GM12878 (cell line): Measurements from ENCODE around the gene TRAF3IP1. TPM values are rescaled to one million over a fixed set of nuclear protein-coding genes. Genes with fewer than 3 reads are reported as not detected.

ENCODE experiments used
- ATAC-seq: fragments of 200-7000 bp; cut with Tn5 transposase; 3 replicates; pipeline ENCODE4 v1.9.1; 2020; ENCODE audit warnings: mild to moderate bottlenecking, moderate library complexity
- BruUV-seq: library from RNA; stranded (reverse); fragments of 400-500 nt; replicated peaks from 2 replicates; lab custom pipeline; 2021; lab: Mats Ljungman, UMichigan
- CTCF ChIA-PET: fragments of 300-600 bp; sonication (Branson Sonifier 250); formaldehyde crosslinking; extraction: SDS; loops from one replicate; lab custom pipeline; 2021; ENCODE audit warnings: inconsistent platforms; lab: Yijun Ruan, JAX
- POLR2A ChIA-PET: fragments of 350-600 bp; formaldehyde crosslinking; extraction: SDS; loops from one replicate; lab custom pipeline; 2021; ENCODE audit warnings: inconsistent platforms; lab: Charles Lee
- RAD21 ChIA-PET: fragments of 300-600 bp; sonication (Branson Sonifier 250); formaldehyde crosslinking; loops from one replicate; lab custom pipeline; 2023; ENCODE audit warnings: antibody characterized with exemption; ENCODE audit not compliant: unreplicated experiment; lab: Charles Lee
- SMC1A ChIA-PET: fragments of 300-600 bp; sonication (Branson Sonifier 250); formaldehyde crosslinking; loops from one replicate; lab custom pipeline; 2023; ENCODE audit not compliant: unreplicated experiment, uncharacterized antibody; lab: Charles Lee
- DNase-seq: peaks from one replicate; pipeline ENCODE4 v3.0.0-alpha.2; 2011; ENCODE audit warnings: low read depth, low spot score
- FAIRE-seq: peaks from 3 replicates; lab custom pipeline; 2011; peaks lifted over from hg19 to GRCh38; lab: Jason Lieb, UNC
- H2AFZ ChIP-seq: 2 replicates; pipeline ENCODE4 v1.6.0; 2011; ENCODE audit warnings: low read depth, low read length, control low read depth; ENCODE audit not compliant: control insufficient read depth
- H3K27ac ChIP-seq: 2 replicates; pipeline ENCODE4 v1.5.1; 2011; ENCODE audit warnings: control low read depth; ENCODE audit not compliant: control insufficient read depth, insufficient read depth
- H3K27me3 ChIP-seq, 2 experiments: replicated peaks in 1 of 2; 2 replicates each; pipeline versions ENCODE4 v1.6.0 to v1.6.1; 2011; ENCODE audit warnings: low read length in 1 of 2; ENCODE audit not compliant: control insufficient read depth in 2 of 2, insufficient read depth in 2 of 2
- H3K36me3 ChIP-seq, 2 experiments: 2 replicates each; pipeline ENCODE4 v1.5.1; 2011; ENCODE audit warnings: low read length in 1 of 2; ENCODE audit not compliant: control insufficient read depth in 2 of 2, insufficient read depth in 2 of 2
- H3K4me1 ChIP-seq: 2 replicates; pipeline ENCODE4 v1.6.1; 2011; ENCODE audit warnings: mild to moderate bottlenecking, low read length, moderate library complexity, mixed read lengths; ENCODE audit not compliant: control insufficient read depth, insufficient read depth
- H3K4me2 ChIP-seq: 2 replicates; pipeline ENCODE4 v1.6.0; 2011; ENCODE audit warnings: control low read depth; ENCODE audit not compliant: control insufficient read depth, insufficient read depth
- H3K4me3 ChIP-seq: fragments of 200-600 bp; sonication (generic); 2 replicates; pipeline ENCODE4 v1.5.1; 2016
- H3K79me2 ChIP-seq: 2 replicates; pipeline ENCODE4 v1.6.0; 2011; ENCODE audit warnings: low read length; ENCODE audit not compliant: control insufficient read depth, insufficient read depth
- H3K9ac ChIP-seq: 2 replicates; pipeline ENCODE4 v1.8.0; 2011; ENCODE audit warnings: low read length, control low read depth, mixed read lengths; ENCODE audit not compliant: control insufficient read depth, insufficient read depth
- H3K9me3 ChIP-seq: replicated peaks from 3 replicates; pipeline ENCODE4 v1.5.1; 2011; ENCODE audit warnings: mild to moderate bottlenecking, low read length; ENCODE audit not compliant: control insufficient read depth, insufficient read depth
- H4K20me1 ChIP-seq: 2 replicates; pipeline ENCODE4 v1.6.0; 2011; ENCODE audit not compliant: control insufficient read depth, insufficient read depth
- BACH1 ChIP-seq: fragments of 450-650 bp; IDR thresholded peaks from 2 replicates; pipeline ENCODE4 v1.6.1; 2017; ENCODE audit warnings: mild to moderate bottlenecking, borderline replicate concordance
- PML ChIP-seq: IDR thresholded peaks from 2 replicates; pipeline ENCODE4 v1.6.1; 2012; ENCODE audit warnings: low read length, inconsistent platforms
- RB1 ChIP-seq: fragments of 450-650 bp; formaldehyde crosslinking; IDR thresholded peaks from 2 replicates; pipeline ENCODE4 v1.6.1; 2017; ENCODE audit warnings: mild to moderate bottlenecking, borderline replicate concordance
- ZSCAN29 ChIP-seq: fragments of 450-650 bp; IDR thresholded peaks from 2 replicates; pipeline ENCODE4 v1.6.1; 2017; ENCODE audit warnings: mild to moderate bottlenecking, moderate library complexity
- WGBS: methylation state at CpG from one replicate; pipeline ENCODE4 v1.1.6; 2016; ENCODE audit warnings: low lambda C conversion rate; ENCODE audit not compliant: insufficient replicate concordance, insufficient coverage; ENCODE audit errors: missing lambda C conversion rate; 5-methylcytosine and 5-hydroxymethylcytosine counted together
- in situ Hi-C: fragments of 300-500 bp; cut with MboI; formaldehyde crosslinking; loops from 9 replicates; pipeline ENCODE4 v1.14.3; 2018; ENCODE audit warnings: mixed read lengths
- intact Hi-C: fragments of 100-400 bp; cut with micrococcal nuclease; formaldehyde crosslinking; loops from one replicate; pipeline ENCODE4 v1.14.2; 2022; ENCODE audit not compliant: unreplicated experiment
- polyA plus RNA-seq, 11 experiments: library from polyadenylated mRNA; depleted of rRNA in 4 of 11; unstranded in 6 of 11; stranded (reverse) in 5 of 11; fragments of >200 nt; fragmentation: Nextera tagmentation in 4 of 11; fragmentation: Illumina TruSeq in 1 of 11; extraction: Ambion mirVana in 4 of 11; extraction: Trizol in 1 of 11; gene quantifications; 1 replicate in 1 of 11; 2 replicates in 10 of 11; pipeline versions ENCODE4 v1.2.1 to v1.2.3, GENCODE V29; 2011 to 2016; ENCODE audit warnings: inconsistent platforms in 2 of 11, missing spikeins in 2 of 11, low read depth in 1 of 11
- total RNA-seq, 4 experiments: library from RNA; depleted of rRNA in 3 of 4; stranded (reverse); fragments of >200 nt in 3 of 4; fragmentation: Illumina TruSeq in 1 of 4; extraction: Trizol in 1 of 4; gene quantifications; 2 replicates each; pipeline versions ENCODE4 v1.2.1 to v1.2.3, GENCODE V29; 2013 to 2021
- TF ChIP-seq, protein P1 (sequence below): fragments of 450-650 bp; IDR thresholded peaks from 2 replicates; pipeline ENCODE4 v1.6.1; 2017; ENCODE audit warnings: borderline replicate concordance
- TF ChIP-seq, protein P2 (sequence below): fragments of 450-650 bp; conservative IDR thresholded peaks from 2 replicates; pipeline ENCODE4 v1.6.1; 2017; ENCODE audit warnings: mild to moderate bottlenecking, moderate library complexity
- TF ChIP-seq, protein P3 (sequence below): fragments of 450-650 bp; IDR thresholded peaks from 2 replicates; pipeline ENCODE4 v1.6.1; 2017; ENCODE audit warnings: mild to moderate bottlenecking, low read depth, inconsistent platforms; ENCODE audit not compliant: poor library complexity, severe bottlenecking

TRAF3IP1 gene
- total and polyA plus RNA-seq, 10 of the 15 experiments (the other 5 are each of a cell fraction or from before 2014, with no cell fraction given): 1.6 to 7.5 (median 3.6) TPM

DNA sequence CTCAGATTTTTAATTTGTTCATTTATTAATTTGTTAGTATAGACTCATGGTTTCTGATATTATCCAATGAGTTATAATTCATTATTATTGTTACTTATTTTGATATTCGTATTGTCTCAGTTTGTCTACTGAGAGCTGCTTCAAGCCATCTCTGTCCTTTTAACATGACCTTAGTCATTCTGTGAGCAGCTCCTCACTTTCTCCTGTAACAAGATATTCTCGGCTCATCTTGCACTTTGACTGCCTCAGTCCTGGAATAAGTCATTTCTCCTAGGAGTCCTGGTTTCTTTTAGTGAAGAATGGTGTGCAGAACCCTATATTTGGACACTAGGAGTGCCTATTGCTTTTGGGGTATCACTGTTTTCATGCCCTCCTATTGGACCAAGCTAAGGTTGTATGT, 119.6 kb downstream of the TRAF3IP1 start:
- RAD21 ChIA-PET: no interaction called here
- WGBS: 97% methylated on average over 2 of the region's 2 CpGs
- no peaks in the 10 kb centered on the region for H3K27me3 ChIP-seq
- no peak overlapping the region for H3K4me2 ChIP-seq
- DNase-seq (no peak), ATAC-seq (no peak), FAIRE-seq (no peak)
- BruUV-seq: no TSS peak
- no peak overlapping the region for H2AFZ ChIP-seq
- H4K20me1 ChIP-seq: peaks cover 2% of the 10 kb centered on the region; the same call in 1 of the 2 replicates
- POLR2A ChIA-PET: no interaction called here
- intact Hi-C loops: no loop called here
- SMC1A ChIA-PET: no interaction called here
- CTCF ChIA-PET: interaction anchor here (0.8 kb wide), 1 partner anchor 8 kb away, joined by 3 read pairs; no protein-coding TSS in a partner anchor
- no peak overlapping the region for H3K27ac ChIP-seq
- no peak overlapping the region for H3K4me3 ChIP-seq
- no peaks in the 10 kb centered on the region for H3K9me3 ChIP-seq
- no peak overlapping the region for H3K9ac ChIP-seq
- no peaks in the 10 kb centered on the region for H3K4me1 ChIP-seq
- no peak for TF ChIP-seq RB1
- TF ChIP-seq, protein P1, sequence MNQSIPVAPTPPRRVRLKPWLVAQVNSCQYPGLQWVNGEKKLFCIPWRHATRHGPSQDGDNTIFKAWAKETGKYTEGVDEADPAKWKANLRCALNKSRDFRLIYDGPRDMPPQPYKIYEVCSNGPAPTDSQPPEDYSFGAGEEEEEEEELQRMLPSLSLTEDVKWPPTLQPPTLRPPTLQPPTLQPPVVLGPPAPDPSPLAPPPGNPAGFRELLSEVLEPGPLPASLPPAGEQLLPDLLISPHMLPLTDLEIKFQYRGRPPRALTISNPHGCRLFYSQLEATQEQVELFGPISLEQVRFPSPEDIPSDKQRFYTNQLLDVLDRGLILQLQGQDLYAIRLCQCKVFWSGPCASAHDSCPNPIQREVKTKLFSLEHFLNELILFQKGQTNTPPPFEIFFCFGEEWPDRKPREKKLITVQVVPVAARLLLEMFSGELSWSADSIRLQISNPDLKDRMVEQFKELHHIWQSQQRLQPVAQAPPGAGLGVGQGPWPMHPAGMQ: no peak
- TF ChIP-seq ZSCAN29: no peak
- TF ChIP-seq, protein P2, sequence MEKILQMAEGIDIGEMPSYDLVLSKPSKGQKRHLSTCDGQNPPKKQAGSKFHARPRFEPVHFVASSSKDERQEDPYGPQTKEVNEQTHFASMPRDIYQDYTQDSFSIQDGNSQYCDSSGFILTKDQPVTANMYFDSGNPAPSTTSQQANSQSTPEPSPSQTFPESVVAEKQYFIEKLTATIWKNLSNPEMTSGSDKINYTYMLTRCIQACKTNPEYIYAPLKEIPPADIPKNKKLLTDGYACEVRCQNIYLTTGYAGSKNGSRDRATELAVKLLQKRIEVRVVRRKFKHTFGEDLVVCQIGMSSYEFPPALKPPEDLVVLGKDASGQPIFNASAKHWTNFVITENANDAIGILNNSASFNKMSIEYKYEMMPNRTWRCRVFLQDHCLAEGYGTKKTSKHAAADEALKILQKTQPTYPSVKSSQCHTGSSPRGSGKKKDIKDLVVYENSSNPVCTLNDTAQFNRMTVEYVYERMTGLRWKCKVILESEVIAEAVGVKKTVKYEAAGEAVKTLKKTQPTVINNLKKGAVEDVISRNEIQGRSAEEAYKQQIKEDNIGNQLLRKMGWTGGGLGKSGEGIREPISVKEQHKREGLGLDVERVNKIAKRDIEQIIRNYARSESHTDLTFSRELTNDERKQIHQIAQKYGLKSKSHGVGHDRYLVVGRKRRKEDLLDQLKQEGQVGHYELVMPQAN: no peak
- no peak for TF ChIP-seq PML
- TF ChIP-seq BACH1: no peak
- TF ChIP-seq, protein P3, sequence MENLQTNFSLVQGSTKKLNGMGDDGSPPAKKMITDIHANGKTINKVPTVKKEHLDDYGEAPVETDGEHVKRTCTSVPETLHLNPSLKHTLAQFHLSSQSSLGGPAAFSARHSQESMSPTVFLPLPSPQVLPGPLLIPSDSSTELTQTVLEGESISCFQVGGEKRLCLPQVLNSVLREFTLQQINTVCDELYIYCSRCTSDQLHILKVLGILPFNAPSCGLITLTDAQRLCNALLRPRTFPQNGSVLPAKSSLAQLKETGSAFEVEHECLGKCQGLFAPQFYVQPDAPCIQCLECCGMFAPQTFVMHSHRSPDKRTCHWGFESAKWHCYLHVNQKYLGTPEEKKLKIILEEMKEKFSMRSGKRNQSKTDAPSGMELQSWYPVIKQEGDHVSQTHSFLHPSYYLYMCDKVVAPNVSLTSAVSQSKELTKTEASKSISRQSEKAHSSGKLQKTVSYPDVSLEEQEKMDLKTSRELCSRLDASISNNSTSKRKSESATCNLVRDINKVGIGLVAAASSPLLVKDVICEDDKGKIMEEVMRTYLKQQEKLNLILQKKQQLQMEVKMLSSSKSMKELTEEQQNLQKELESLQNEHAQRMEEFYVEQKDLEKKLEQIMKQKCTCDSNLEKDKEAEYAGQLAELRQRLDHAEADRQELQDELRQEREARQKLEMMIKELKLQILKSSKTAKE: no peak
- peaks cover 1% of the 10 kb centered on the region; the same call in 1 of the 2 replicates for H3K79me2 ChIP-seq
- in situ Hi-C loops: no loop called here
- peaks cover 24% of the 10 kb centered on the region in 2 experiments for H3K36me3 ChIP-seq
